GM12875 (cell line): ENCODE measurements around the gene TXNRD1.

Source experiments
- H3K4me3 ChIP-seq: one replicate; pipeline ENCODE4 v1.5.1; 2011; ENCODE audit warnings: low read depth, low read length, control low read depth
- CTCF ChIP-seq: IDR thresholded peaks from 2 replicates; pipeline ENCODE4 v1.5.1; 2011; ENCODE audit warnings: low read depth, mild to moderate bottlenecking, control low read depth, inconsistent platforms, low read length, moderate library complexity, borderline replicate concordance; ENCODE audit not compliant: insufficient read depth

The TXNRD1 gene

GRCh38 chr12:104182144-104182543 lies 33.4 kb upstream of the TXNRD1 start:
- TF ChIP-seq CTCF: no peak
- H3K4me3 ChIP-seq: no peak overlapping the region

GRCh38 chr12:104182621-104183378 lies 32.8 kb upstream of the TXNRD1 start:
- TF ChIP-seq CTCF: no peak
- H3K4me3 ChIP-seq: no peak overlapping the region

- no peak for TF ChIP-seq CTCF
- H3K4me3 ChIP-seq: no peak overlapping the region
Measured at GRCh38 chr12:104183443-104183842, 32.1 kb upstream of the TXNRD1 start.

GRCh38 chr12:104187446-104188155 lies 28.0 kb upstream of the TXNRD1 start:
- no peak overlapping the region for H3K4me3 ChIP-seq
- TF ChIP-seq CTCF: no peak

GRCh38 chr12:104188534-104188933 lies 27.0 kb upstream of the TXNRD1 start:
- no peak for TF ChIP-seq CTCF

GRCh38 chr12:104189915-104190555 lies 25.5 kb upstream of the TXNRD1 start:
- no peak for TF ChIP-seq CTCF
- H3K4me3 ChIP-seq: no peak overlapping the region

More at GRCh38 chr12:104188534-104188933, 27.0 kb upstream of the TXNRD1 start:
- H3K4me3 ChIP-seq: no peak overlapping the region
